H1 (cell line): ENCODE data around the gene LAMA3. TPM values are rescaled to one million over a fixed set of nuclear protein-coding genes. Genes with fewer than 3 reads are reported as not detected.

Experiments used
- CTCF ChIA-PET: fragments of 300-600 bp; sonication (Branson Sonifier 250); formaldehyde crosslinking; loops from one replicate; lab custom pipeline; 2021; ENCODE audit not compliant: partially characterized antibody; lab: Charles Lee
- POLR2A ChIA-PET: fragments of 300-600 bp; sonication (Branson Sonifier 250); formaldehyde crosslinking; loops from one replicate; lab custom pipeline; 2021; ENCODE audit warnings: inconsistent platforms; ENCODE audit not compliant: partially characterized antibody; lab: Charles Lee
- DNase-seq, 2 experiments: peaks; one replicate each; pipeline versions ENCODE4 v3.0.0 to v3.0.0-alpha.2; 2010 to 2022; ENCODE audit warnings: low spot score in 2 of 2, low read depth in 1 of 2, mixed read lengths in 1 of 2
- FAIRE-seq: peaks from 2 replicates; lab custom pipeline; 2011; peaks lifted over from hg19 to GRCh38; lab: Jason Lieb, UNC
- H2AFZ ChIP-seq: 2 replicates; pipeline ENCODE4 v1.8.1; 2012; ENCODE audit warnings: low read length, inconsistent platforms
- H2AK5ac ChIP-seq: 2 replicates; pipeline ENCODE4 v1.6.1; 2013; ENCODE audit warnings: low read depth, low read length
- H2BK120ac ChIP-seq: replicated peaks from 2 replicates; pipeline ENCODE3; 2013; ENCODE audit warnings: low read depth, low read length, inconsistent platforms
- H2BK12ac ChIP-seq: 2 replicates; pipeline ENCODE4 v1.6.1; 2013; ENCODE audit warnings: low read depth, low read length
- H2BK15ac ChIP-seq: 2 replicates; pipeline ENCODE4 v1.6.1; 2013; ENCODE audit warnings: low read length
- H2BK20ac ChIP-seq: 2 replicates; pipeline ENCODE4 v1.6.1; 2013; ENCODE audit warnings: low read length
- H2BK5ac ChIP-seq: 2 replicates; pipeline ENCODE4 v1.6.1; 2013; ENCODE audit warnings: low read depth, low read length
- H3K14ac ChIP-seq: 2 replicates; pipeline ENCODE4 v1.6.1; 2013; ENCODE audit warnings: inconsistent platforms; ENCODE audit not compliant: insufficient read length
- H3K18ac ChIP-seq: 2 replicates; pipeline ENCODE4 v1.6.1; 2013; ENCODE audit warnings: low read length; ENCODE audit errors: extremely low read depth
- H3K23ac ChIP-seq: 2 replicates; pipeline ENCODE4 v1.6.1; 2013; ENCODE audit warnings: inconsistent platforms; ENCODE audit not compliant: insufficient read length
- H3K23me2 ChIP-seq: 2 replicates; pipeline ENCODE4 v1.6.1; 2013; ENCODE audit warnings: low read depth, low read length
- H3K27ac ChIP-seq: 2 replicates; pipeline ENCODE4 v1.6.1; 2011; ENCODE audit warnings: low read depth, low read length, inconsistent platforms
- H3K27me3 ChIP-seq, 4 experiments: replicated peaks in 1 of 4; 1 replicate in 1 of 4; 2 replicates in 3 of 4; pipeline versions ENCODE4 v1.6.1 to v1.8.1; 2011 to 2013; ENCODE audit warnings: low read length in 3 of 4, mild to moderate bottlenecking in 3 of 4, inconsistent platforms in 2 of 4, mixed read lengths in 2 of 4, moderate library complexity in 1 of 4; ENCODE audit not compliant: control insufficient read depth in 3 of 4, insufficient read depth in 3 of 4; ENCODE audit errors: extremely low read depth in 1 of 4
- H3K36me3 ChIP-seq, 4 experiments: 2 replicates each; pipeline versions ENCODE4 v1.6.1 to v1.8.1; 2011 to 2013; ENCODE audit warnings: mild to moderate bottlenecking in 4 of 4, low read length in 3 of 4, moderate library complexity in 2 of 4, control low read depth in 1 of 4, inconsistent platforms in 1 of 4; ENCODE audit not compliant: insufficient read depth in 4 of 4, control insufficient read depth in 2 of 4
- H3K4ac ChIP-seq: replicated peaks from 2 replicates; pipeline ENCODE3; 2013; ENCODE audit warnings: low read length, low read depth, mixed read lengths, inconsistent platforms; ENCODE audit not compliant: insufficient read length
- H3K4me1 ChIP-seq, 4 experiments: replicated peaks in 1 of 4; 1 replicate in 1 of 4; 2 replicates in 3 of 4; pipeline versions ENCODE4 v1.6.1 to v1.8.1; 2011 to 2013; ENCODE audit warnings: low read length in 3 of 4, inconsistent platforms in 2 of 4, mixed read lengths in 1 of 4; ENCODE audit not compliant: insufficient read depth in 4 of 4, control insufficient read depth in 3 of 4
- H3K4me2 ChIP-seq, 2 experiments: 2 replicates each; pipeline versions ENCODE4 v1.6.1 to v1.8.1; 2011 to 2013; ENCODE audit warnings: low read depth in 2 of 2, low read length in 2 of 2, control low read depth in 1 of 2, inconsistent platforms in 1 of 2, mild to moderate bottlenecking in 1 of 2; ENCODE audit not compliant: insufficient read depth in 1 of 2
- H3K4me3 ChIP-seq, 4 experiments: fragments of 200-600, 300-600 bp in 1 of 4; sonication (generic), shearing (Covaris generic), sonication (Bioruptor Twin) in 1 of 4; 2 replicates each; pipeline versions ENCODE4 v1.5.1 to v1.8.1; 2011 to 2016; ENCODE audit warnings: low read length in 4 of 4, low read depth in 3 of 4, control low read depth in 2 of 4, inconsistent platforms in 2 of 4, mild to moderate bottlenecking in 2 of 4, mixed read lengths in 1 of 4, moderate library complexity in 1 of 4; ENCODE audit not compliant: insufficient read depth in 2 of 4; ENCODE audit errors: extremely low read depth in 1 of 4
- H3K56ac ChIP-seq: replicated peaks from 2 replicates; pipeline ENCODE3; 2013; ENCODE audit warnings: low read depth, mild to moderate bottlenecking, mixed read lengths, low read length, inconsistent platforms; ENCODE audit not compliant: insufficient read length
- H3K79me1 ChIP-seq: 2 replicates; pipeline ENCODE4 v1.6.1; 2013; ENCODE audit warnings: low read depth, low read length, control low read depth
- H3K79me2 ChIP-seq, 2 experiments: 2 replicates each; pipeline versions ENCODE4 v1.6.1 to v1.8.1; 2012 to 2013; ENCODE audit warnings: low read length in 2 of 2, mild to moderate bottlenecking in 2 of 2, inconsistent platforms in 1 of 2; ENCODE audit not compliant: insufficient read depth in 2 of 2, control insufficient read depth in 1 of 2
- H3K9ac ChIP-seq, 4 experiments: replicated peaks in 1 of 4; 1 replicate in 1 of 4; 2 replicates in 3 of 4; pipeline versions ENCODE4 v1.6.1 to v1.8.1; 2011 to 2013; ENCODE audit warnings: low read depth in 3 of 4, low read length in 3 of 4, control low read depth in 2 of 4, mild to moderate bottlenecking in 2 of 4, moderate library complexity in 2 of 4, inconsistent platforms in 1 of 4; ENCODE audit errors: extremely low read depth in 1 of 4
- H3K9me3 ChIP-seq, 2 experiments: 2 replicates each; pipeline versions ENCODE4 v1.6.1 to v1.8.1; 2012 to 2013; ENCODE audit warnings: mild to moderate bottlenecking in 2 of 2, moderate library complexity in 2 of 2, control low read depth in 1 of 2, inconsistent platforms in 1 of 2, low read depth in 1 of 2, low read length in 1 of 2, mixed read lengths in 1 of 2; ENCODE audit not compliant: insufficient read depth in 2 of 2
- H4K20me1 ChIP-seq, 2 experiments: replicated peaks in 1 of 2; 2 replicates each; pipeline versions ENCODE3 to v1.8.1; 2011 to 2013; ENCODE audit warnings: inconsistent platforms in 2 of 2, low read length in 2 of 2, mild to moderate bottlenecking in 1 of 2; ENCODE audit not compliant: insufficient read depth in 2 of 2, control insufficient read depth in 1 of 2
- H4K5ac ChIP-seq: 2 replicates; pipeline ENCODE4 v1.6.1; 2013; ENCODE audit warnings: low read length, low read depth, mixed read lengths, inconsistent platforms; ENCODE audit not compliant: insufficient read length
- H4K8ac ChIP-seq: 2 replicates; pipeline ENCODE4 v1.8.0; 2013; ENCODE audit warnings: mild to moderate bottlenecking, moderate library complexity, low read length, inconsistent platforms; ENCODE audit not compliant: insufficient read depth; ENCODE audit errors: extremely low read depth
- H4K91ac ChIP-seq: replicated peaks from 2 replicates; pipeline ENCODE3; 2013; ENCODE audit warnings: low read length, mixed read lengths, inconsistent platforms; ENCODE audit not compliant: insufficient read length
- BCL11A ChIP-seq, 2 experiments: IDR thresholded peaks; one replicate each; pipeline ENCODE4 v1.6.1; 2011; ENCODE audit warnings: low read depth in 2 of 2, low read length in 2 of 2, mild to moderate bottlenecking in 2 of 2
- CBX8 ChIP-seq: fragments of 300-800, 300-1000 bp; sonication (generic); IDR thresholded peaks from 2 replicates; pipeline ENCODE4 v1.7.1; 2016; ENCODE audit warnings: low read depth, low read length, borderline replicate concordance
- CHD2 ChIP-seq: IDR thresholded peaks from 2 replicates; pipeline ENCODE4 v1.6.1; 2012; ENCODE audit warnings: low read length, improper control_type of control experiment
- CREB1 ChIP-seq: IDR thresholded peaks from 2 replicates; pipeline ENCODE4 v1.6.1; 2012; ENCODE audit warnings: inconsistent platforms
- KDM4A ChIP-seq: IDR thresholded peaks from one replicate; pipeline ENCODE4 v1.7.1; 2012; ENCODE audit warnings: low read depth, mild to moderate bottlenecking, moderate library complexity, low read length, inconsistent platforms; ENCODE audit not compliant: severe bottlenecking
- POLR2AphosphoS5 ChIP-seq: IDR thresholded peaks from 2 replicates; pipeline ENCODE4 v1.6.1; 2011; ENCODE audit warnings: low read depth, low read length
- RNF2 ChIP-seq: fragments of 200-900, 300-1000 bp; sonication (generic); IDR thresholded peaks from 2 replicates; pipeline ENCODE4 v1.7.1; 2016; ENCODE audit warnings: borderline replicate concordance, low read depth, mild to moderate bottlenecking, antibody characterized with exemption, low read length; ENCODE audit not compliant: poor library complexity, severe bottlenecking; ENCODE audit errors: missing control alignments
- SP4 ChIP-seq: IDR thresholded peaks from 2 replicates; pipeline ENCODE4 v1.6.1; 2012; ENCODE audit warnings: low read length, inconsistent platforms
- SRF ChIP-seq: IDR thresholded peaks from 2 replicates; pipeline ENCODE4 v1.6.1; 2011; ENCODE audit warnings: mild to moderate bottlenecking, low read depth, low read length, moderate library complexity
- SUZ12 ChIP-seq: fragments of 200-600 bp; sonication (generic); IDR thresholded peaks from 2 replicates; pipeline ENCODE4 v1.6.1; 2012; ENCODE audit warnings: mild to moderate bottlenecking, inconsistent platforms, low read length, moderate library complexity, mixed read lengths
- TAF7 ChIP-seq: optimal IDR thresholded peaks from 2 replicates; pipeline ENCODE3; 2011; ENCODE audit warnings: low read depth, mild to moderate bottlenecking, inconsistent platforms, low read length, moderate library complexity, borderline replicate concordance
- WGBS, 2 experiments: shearing (Covaris generic) in 1 of 2; methylation state at CpG; one replicate each; pipeline versions ENCODE4 v1.1.6 to v1.1.7; 2013 to 2015; ENCODE audit warnings: low lambda C conversion rate in 2 of 2, mixed read lengths in 2 of 2, inconsistent platforms in 1 of 2, low coverage in 1 of 2, missing lambda C conversion rate in 1 of 2; ENCODE audit not compliant: insufficient replicate concordance in 2 of 2, insufficient coverage in 1 of 2, insufficient read length in 1 of 2; ENCODE audit errors: extremely low coverage in 1 of 2, missing lambda C conversion rate in 1 of 2; 5-methylcytosine and 5-hydroxymethylcytosine counted together
- polyA plus RNA-seq, 7 experiments: library from polyadenylated mRNA; depleted of rRNA in 3 of 7; stranded (reverse) in 5 of 7; unstranded in 2 of 7; fragments of >200 nt in 5 of 7; fragments of 200-250 nt in 2 of 7; gene quantifications; 1 replicate in 5 of 7; 2 replicates in 1 of 7; 4 replicates in 1 of 7; pipeline versions ENCODE4 v1.2.1 to v1.2.3, GENCODE V29; 2011 to 2013; ENCODE audit warnings: missing spikeins in 2 of 7, mixed read lengths in 2 of 7
- total RNA-seq: library from RNA; stranded (reverse); fragmentation: NEBNext Ultra II Directional; extraction: Animal tissue kit (Norgen Biotek cat#: 25700); gene quantifications from 2 replicates; pipeline ENCODE4 v1.2.1, GENCODE V29; 2021

Gene LAMA3
- total and polyA plus RNA-seq, 2 of the 8 experiments (the other 6 are each of a cell fraction or from before 2014, with no cell fraction given) = 0.76 to 5.0 TPM

DNA sequence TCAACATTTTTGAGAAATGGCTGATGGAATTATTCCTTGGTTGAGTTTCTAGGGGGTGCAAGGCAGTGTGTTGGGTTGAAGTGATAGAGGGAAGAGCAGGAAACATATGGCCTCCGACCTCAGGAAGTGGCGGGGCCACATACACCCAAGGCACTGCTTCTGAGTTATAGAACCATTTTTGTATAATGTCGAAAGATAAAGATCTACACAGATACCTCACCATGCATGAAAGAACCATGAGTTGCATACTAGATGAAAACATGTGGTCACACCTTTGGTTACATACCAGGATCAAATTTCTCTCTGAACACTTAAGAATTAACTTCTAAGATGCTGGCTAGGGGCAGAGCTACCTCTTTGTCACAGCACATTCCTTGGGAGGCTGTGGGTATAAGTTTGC, 23.2 kb downstream of the LAMA3 start:
- H3K56ac ChIP-seq = no peak overlapping the region
- no peak overlapping the region for H3K4me2 ChIP-seq
- no peak overlapping the region for H3K4me3 ChIP-seq
- no peaks in the 10 kb centered on the region for H3K23me2 ChIP-seq
- H2BK5ac ChIP-seq = no peak overlapping the region
- H4K5ac ChIP-seq = no peak overlapping the region
- no peaks in the 10 kb centered on the region for H3K79me1 ChIP-seq
- no peak overlapping the region for H2AK5ac ChIP-seq
- no peak overlapping the region for H4K91ac ChIP-seq
- H3K14ac ChIP-seq = no peak overlapping the region
- no peak overlapping the region for H2AFZ ChIP-seq
- H3K9ac ChIP-seq = no peak overlapping the region
- H2BK20ac ChIP-seq = no peak overlapping the region
- no peak overlapping the region for H4K8ac ChIP-seq
- DNase-seq (no peak), FAIRE-seq (no peak)
- H2BK15ac ChIP-seq = no peak overlapping the region
- H3K27ac ChIP-seq = no peak overlapping the region
- H3K23ac ChIP-seq = no peak overlapping the region
- H3K27me3 ChIP-seq = no peaks in the 10 kb centered on the region
- H3K18ac ChIP-seq = no peak overlapping the region
- no peak overlapping the region for H3K4ac ChIP-seq
- no peak overlapping the region for H2BK12ac ChIP-seq
- no peak overlapping the region for H2BK120ac ChIP-seq
- no peaks in the 10 kb centered on the region for H3K9me3 ChIP-seq
- H3K36me3 ChIP-seq = no peaks in the 10 kb centered on the region
- H3K79me2 ChIP-seq = no peaks in the 10 kb centered on the region
- H4K20me1 ChIP-seq = no peaks in the 10 kb centered on the region
- POLR2A ChIA-PET = no interaction called here
- CTCF ChIA-PET = interaction anchor here (1.0 kb wide), 1 partner anchor 9 kb away, joined by 5 read pairs; no protein-coding TSS in a partner anchor
- WGBS, 2 experiments = 79% methylated on average over 3 of the region's 3 CpGs; no CpG with 5 or more reads in 1 of the 2 experiments
- no peaks in the 10 kb centered on the region; a peak in 1 of 7 replicates for H3K4me1 ChIP-seq
- TF ChIP-seq RNF2 (no peak), POLR2AphosphoS5 (no peak), KDM4A (no peak), CREB1 (no peak), CBX8 (no peak), TAF7 (no peak), CHD2 (no peak), SRF (no peak), SP4 (no peak), BCL11A (IDR thresholded peaks at IDR 0.05; ENCODE audit: low read depth in 2 of 2, low read length in 2 of 2) (no peak), SUZ12 (no peak)
